Loucy (cell line): ENCODE measurements around the gene CADM1.

Experiments used
- H2AFZ ChIP-seq: fragments of 200-600 bp; sonication (generic); 2 replicates; pipeline ENCODE4 v1.6.0; 2016; ENCODE audit warnings: antibody characterized with exemption, mild to moderate bottlenecking, low read length, moderate library complexity
- H3F3A ChIP-seq: fragments of 200-600 bp; 2 replicates; pipeline ENCODE4 v1.6.0; 2016; ENCODE audit warnings: antibody characterized with exemption, low read depth, mild to moderate bottlenecking
- H3K27me3 ChIP-seq: fragments of 200-600 bp; sonication (generic); 2 replicates; pipeline ENCODE4 v1.6.1; 2014; ENCODE audit warnings: low read length, mild to moderate bottlenecking; ENCODE audit not compliant: insufficient read depth, poor library complexity, severe bottlenecking
- H3K36me3 ChIP-seq: fragments of 200-600 bp; sonication (generic); 2 replicates; pipeline ENCODE4 v1.6.1; 2016; ENCODE audit warnings: low read length; ENCODE audit not compliant: insufficient read depth
- H3K4me1 ChIP-seq: fragments of 200-600 bp; sonication (generic); 2 replicates; pipeline ENCODE4 v1.5.1; 2014; ENCODE audit warnings: low read length, mild to moderate bottlenecking; ENCODE audit not compliant: insufficient read depth, poor library complexity, severe bottlenecking
- H3K4me2 ChIP-seq: fragments of 200-600 bp; sonication (generic); 2 replicates; pipeline ENCODE4 v1.6.0; 2014; ENCODE audit warnings: antibody characterized with exemption, low read length, low read depth, mild to moderate bottlenecking; ENCODE audit not compliant: poor library complexity, severe bottlenecking
- H3K4me3 ChIP-seq: fragments of 200-600 bp; sonication (generic); 2 replicates; pipeline ENCODE4 v1.5.1; 2014; ENCODE audit warnings: low read length, mild to moderate bottlenecking, mixed read lengths; ENCODE audit not compliant: poor library complexity, severe bottlenecking
- H3K79me2 ChIP-seq: fragments of 200-600 bp; sonication (generic); 2 replicates; pipeline ENCODE4 v1.6.1; 2014; ENCODE audit warnings: low read length; ENCODE audit not compliant: insufficient read depth
- H3K9ac ChIP-seq: fragments of 200-600 bp; sonication (generic); 2 replicates; pipeline ENCODE4 v1.6.0; 2014; ENCODE audit warnings: mild to moderate bottlenecking, low read depth, low read length, moderate library complexity; ENCODE audit not compliant: poor library complexity, severe bottlenecking
- H3K9me2 ChIP-seq: fragments of 200-600 bp; sonication (generic); replicated peaks from 2 replicates; pipeline ENCODE4 v1.6.1; 2016; ENCODE audit warnings: low read depth, low read length, mixed read lengths
- H3K9me3 ChIP-seq: fragments of 200-600 bp; sonication (generic); 2 replicates; pipeline ENCODE4 v1.6.1; 2014; ENCODE audit warnings: mild to moderate bottlenecking, antibody characterized with exemption, low read length, low read depth; ENCODE audit not compliant: insufficient read depth
- H4K20me1 ChIP-seq: fragments of 200-600 bp; sonication (generic); 2 replicates; pipeline ENCODE4 v1.6.0; 2014; ENCODE audit warnings: antibody characterized with exemption, low read length, mild to moderate bottlenecking; ENCODE audit not compliant: insufficient read depth, poor library complexity, severe bottlenecking
- CTCF ChIP-seq: fragments of 200-600 bp; sonication (generic); conservative IDR thresholded peaks from 2 replicates; pipeline ENCODE4 v1.5.1; 2014; ENCODE audit warnings: mild to moderate bottlenecking, antibody characterized with exemption, low read length
- EZH2phosphoT487 ChIP-seq: fragments of 200-600 bp; IDR thresholded peaks from 2 replicates; pipeline ENCODE4 v1.6.1; 2018; ENCODE audit warnings: antibody characterized with exemption, mild to moderate bottlenecking, moderate library complexity, borderline replicate concordance

The CADM1 gene

GRCh38 chr11:115396533-115396932 is 107.7 kb downstream of the CADM1 start:
- H3K4me2 ChIP-seq = no peak overlapping the region
- no peaks in the 10 kb centered on the region for H3K9me2 ChIP-seq
- TF ChIP-seq EZH2phosphoT487 (no peak), CTCF (no peak)
- no peaks in the 10 kb centered on the region for H4K20me1 ChIP-seq
- no peaks in the 10 kb centered on the region for H3K9me3 ChIP-seq
- no peak overlapping the region for H3K4me3 ChIP-seq
- no peaks in the 10 kb centered on the region for H3F3A ChIP-seq
- no peak overlapping the region for H2AFZ ChIP-seq
- H3K9ac ChIP-seq = no peak overlapping the region
- H3K27me3 ChIP-seq = no peaks in the 10 kb centered on the region
- H3K4me1 ChIP-seq = no peaks in the 10 kb centered on the region
- H3K79me2 ChIP-seq = no peaks in the 10 kb centered on the region
- no peaks in the 10 kb centered on the region for H3K36me3 ChIP-seq

- H3K4me3 ChIP-seq = no peak overlapping the region
- no peak for TF ChIP-seq CTCF
- no peak for TF ChIP-seq EZH2phosphoT487
- H3K4me2 ChIP-seq = no peak overlapping the region
- no peaks in the 10 kb centered on the region for H3K4me1 ChIP-seq
- no peak overlapping the region for H2AFZ ChIP-seq
- no peaks in the 10 kb centered on the region for H3K36me3 ChIP-seq
- no peaks in the 10 kb centered on the region for H4K20me1 ChIP-seq
- no peaks in the 10 kb centered on the region for H3F3A ChIP-seq
- H3K79me2 ChIP-seq = no peaks in the 10 kb centered on the region
- H3K9me2 ChIP-seq = no peaks in the 10 kb centered on the region
- H3K9me3 ChIP-seq = no peaks in the 10 kb centered on the region
- H3K9ac ChIP-seq = no peak overlapping the region
- H3K27me3 ChIP-seq = no peaks in the 10 kb centered on the region
Measured at GRCh38 chr11:115393950-115394349, 110.3 kb downstream of the CADM1 start.

- no peak overlapping the region for H2AFZ ChIP-seq
- H3K4me2 ChIP-seq = no peak overlapping the region
- no peaks in the 10 kb centered on the region for H3K4me1 ChIP-seq
- H3K4me3 ChIP-seq = no peak overlapping the region
- TF ChIP-seq EZH2phosphoT487 (no peak), CTCF (no peak)
- no peak overlapping the region for H3K9ac ChIP-seq
- H3K79me2 ChIP-seq = no peaks in the 10 kb centered on the region
- no peaks in the 10 kb centered on the region for H3K9me3 ChIP-seq
- no peaks in the 10 kb centered on the region for H4K20me1 ChIP-seq
- no peaks in the 10 kb centered on the region for H3K9me2 ChIP-seq
- no peaks in the 10 kb centered on the region for H3K27me3 ChIP-seq
- no peaks in the 10 kb centered on the region for H3F3A ChIP-seq
- H3K36me3 ChIP-seq = no peaks in the 10 kb centered on the region
Measured at GRCh38 chr11:115391598-115391997, 112.6 kb downstream of the CADM1 start.
